HG02610 (cell line): ENCODE results near the gene CLEC11A.
"Not testable (repeated sequence)": the region's sequence is repeated elsewhere in the genome, so short reads cannot be mapped to it uniquely, and the experiment has no call there.

Experiments used
- ATAC-seq: cut with Tn5 transposase; IDR thresholded peaks from one replicate; pipeline ENCODE4 v1.9.1; 2021; ENCODE audit warnings: mild to moderate bottlenecking, moderate library complexity; ENCODE audit not compliant: unreplicated experiment

CLEC11A gene

GRCh38 chr19:50756244-50756643 lies 33.1 kb downstream of the CLEC11A start:
- not testable (repeated sequence) for ATAC-seq

- not testable (repeated sequence) for ATAC-seq
These were observed 34.5 kb downstream of the CLEC11A start for GRCh38 chr19:50757624-50758023.

- not testable (repeated sequence) for ATAC-seq
These were observed 35.9 kb downstream of the CLEC11A start for GRCh38 chr19:50759076-50759475.

- no peak for ATAC-seq
These were observed 36.7 kb downstream of the CLEC11A start for GRCh38 chr19:50759886-50760285.

GRCh38 chr19:50761501-50761900 lies 38.3 kb downstream of the CLEC11A start:
- not testable (repeated sequence) for ATAC-seq

- ATAC-seq = not testable (repeated sequence)
These were observed 40.4 kb downstream of the CLEC11A start for GRCh38 chr19:50763521-50763920.

- ATAC-seq = no peak
These were observed 41.2 kb downstream of the CLEC11A start for GRCh38 chr19:50764409-50764808.

GRCh38 chr19:50766746-50767145 lies 43.6 kb downstream of the CLEC11A start:
- not testable (repeated sequence) for ATAC-seq

GRCh38 chr19:50767263-50767662 lies 44.1 kb downstream of the CLEC11A start:
- ATAC-seq = not testable (repeated sequence)

GRCh38 chr19:50768277-50768676 lies 45.1 kb downstream of the CLEC11A start:
- no peak for ATAC-seq

- ATAC-seq = not testable (repeated sequence)
These were observed 47.0 kb downstream of the CLEC11A start, which contains the start of gene GPR32 for GRCh38 chr19:50770164-50770563. GPR32 (plus strand) TSS chr19:50770464; CDS start chr19:50770601, 137 bp downstream.

GRCh38 chr19:50770888-50771287 lies 47.7 kb downstream of the CLEC11A start:
- no peak for ATAC-seq

GRCh38 chr19:50772476-50772875 lies 49.3 kb downstream of the CLEC11A start:
- ATAC-seq = no peak

- not testable (repeated sequence) for ATAC-seq
These were observed 49.7 kb downstream of the CLEC11A start for GRCh38 chr19:50772912-50773311.

GRCh38 chr19:50773454-50773853 lies 50.3 kb downstream of the CLEC11A start:
- not testable (repeated sequence) for ATAC-seq
